D721Med (cell line): ENCODE measurements around the gene PAFAH1B1.

Source experiments
- DNase-seq: peaks from one replicate; pipeline ENCODE4 v3.0.0; 2011; ENCODE audit warnings: low spot score; ENCODE audit not compliant: insufficient read length
- FAIRE-seq: peaks from 2 replicates; lab custom pipeline; 2011; peaks lifted over from hg19 to GRCh38; lab: Jason Lieb, UNC
- CTCF ChIP-seq: IDR thresholded peaks from 2 replicates; pipeline ENCODE4 v1.5.1; 2012; ENCODE audit warnings: mild to moderate bottlenecking, control low read depth; ENCODE audit not compliant: insufficient read depth; ENCODE audit errors: missing control alignments

Gene PAFAH1B1

DNA sequence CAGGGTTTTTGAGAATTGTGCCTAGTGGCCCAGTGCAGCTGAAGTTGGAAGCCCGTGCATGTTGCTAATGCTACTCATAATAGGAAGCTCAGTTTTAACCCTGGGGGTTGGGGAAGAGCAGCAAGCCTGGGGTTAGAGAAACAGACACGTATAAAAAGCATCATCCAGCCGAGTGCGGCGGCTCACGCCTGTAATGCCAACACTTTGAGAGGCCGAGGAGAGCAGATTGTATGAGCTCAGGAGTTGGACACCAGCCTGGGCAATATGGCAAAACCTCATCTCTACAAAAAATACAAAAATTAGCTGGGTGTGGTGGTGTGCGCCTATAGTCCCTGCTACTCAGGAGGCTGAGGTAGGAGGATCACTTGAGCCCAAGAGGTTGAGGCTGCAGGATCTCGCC, 120.4 kb downstream of the PAFAH1B1 start:
- TF ChIP-seq CTCF, result no peak
- FAIRE-seq (no peak), DNase-seq (no peak)

DNA sequence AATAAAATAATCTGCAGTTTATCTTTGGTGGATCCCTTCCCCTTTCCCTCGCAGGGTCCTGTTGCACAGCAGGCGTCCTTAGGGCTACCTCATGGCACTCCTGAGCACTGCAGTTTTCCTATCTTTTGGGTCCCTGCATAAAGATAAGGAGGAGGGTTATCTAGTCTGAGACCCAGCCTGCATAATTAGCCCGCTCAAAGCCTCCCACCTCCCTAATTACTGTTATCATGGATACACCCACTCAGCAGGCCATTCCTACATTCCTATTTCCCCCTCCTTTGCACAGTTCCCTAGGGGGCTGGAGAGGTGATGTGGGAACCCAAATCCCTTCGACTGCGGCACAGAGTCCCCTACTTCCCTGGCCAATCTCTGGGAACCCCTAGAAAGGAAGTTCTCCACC, 123.2 kb downstream of the PAFAH1B1 start:
- FAIRE-seq (no peak), DNase-seq (no peak)
- no peak for TF ChIP-seq CTCF

- no peak for TF ChIP-seq CTCF
- DNase-seq, result no peak
- no peak for FAIRE-seq
These were observed 124.9 kb downstream of the PAFAH1B1 start for GRCh38 chr17:2718150-2718938.

- FAIRE-seq (no peak), DNase-seq (no peak)
- TF ChIP-seq CTCF, result no peak
These were observed 126.4 kb downstream of the PAFAH1B1 start for GRCh38 chr17:2719861-2720260.

DNA sequence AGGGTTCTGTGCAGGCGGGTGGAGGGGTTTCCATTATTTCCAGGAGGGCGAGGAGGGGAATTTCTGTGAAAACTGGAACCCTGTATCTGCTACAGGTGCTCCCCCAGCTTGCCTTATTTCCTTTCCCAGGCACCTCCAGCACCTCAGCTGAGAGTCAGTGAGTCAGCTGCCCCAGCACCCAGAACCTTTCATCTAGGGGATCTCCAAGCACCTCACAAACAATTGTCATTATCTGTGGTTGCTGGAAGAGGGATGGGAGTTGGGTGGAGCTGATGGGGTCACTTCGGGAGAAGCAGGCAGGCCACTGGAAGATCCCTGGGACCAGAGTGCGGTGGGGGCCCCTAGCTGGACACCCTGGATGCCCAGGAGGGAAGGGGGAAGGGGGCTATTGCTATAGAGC, 128.1 kb downstream of the PAFAH1B1 start:
- no peak for TF ChIP-seq CTCF
- no peak for FAIRE-seq
- no peak for DNase-seq

- FAIRE-seq (no peak), DNase-seq (no peak)
- no peak for TF ChIP-seq CTCF
These were observed 129.2 kb downstream of the PAFAH1B1 start for GRCh38 chr17:2722611-2723010.

DNA sequence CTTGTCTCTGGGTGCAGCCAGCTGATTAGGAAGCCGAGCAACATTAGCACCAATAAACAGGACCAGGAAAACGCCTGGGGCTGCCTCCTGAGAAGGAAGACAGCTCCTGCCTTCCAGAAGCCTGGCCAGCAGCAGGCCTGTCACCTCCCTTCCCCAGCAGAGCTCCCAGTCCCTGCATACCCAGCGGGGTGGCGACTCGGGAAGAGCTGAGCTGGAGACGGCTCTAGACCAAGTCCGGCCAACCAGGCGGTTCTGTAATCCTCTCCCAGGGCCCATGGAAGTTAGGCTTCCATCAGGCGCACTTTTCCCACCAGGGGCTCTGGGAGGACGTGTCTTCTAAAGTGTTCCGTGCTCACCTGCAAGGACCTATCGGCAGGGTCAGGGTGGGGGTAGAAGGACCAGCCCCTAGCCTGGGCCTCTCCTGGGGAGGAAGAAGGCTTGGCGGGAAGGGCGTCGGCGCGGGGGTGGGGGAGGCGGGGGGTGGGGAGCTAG, 130.1 kb downstream of the PAFAH1B1 start:
- DNase-seq (no peak), FAIRE-seq (no peak)
- TF ChIP-seq CTCF, result no peak
